ENCODE data around the gene PML.

PML gene

GRCh38 chr15:73994413-73994883, at the start of gene PML:
Gene PML, plus strand, starts transcription at chr15:73994716. Its CDS starts 97 bp downstream, at chr15:73994813.
- DNase-seq, result peak; percentile 75 to 94

GRCh38 chr15:73945130-73945508, 49.4 kb upstream of the PML start:
- DNase-seq, result no peak

- DNase-seq, result no peak
Measured at GRCh38 chr15:73946046-73946721, 48.3 kb upstream of the PML start.

- DNase-seq, result no peak
Measured at GRCh38 chr15:73946795-73947370, 47.6 kb upstream of the PML start.

- DNase-seq, result no peak
Measured at GRCh38 chr15:73947651-73948050, 46.9 kb upstream of the PML start.

- no peak for DNase-seq
Measured at GRCh38 chr15:73948396-73948795, 46.1 kb upstream of the PML start.

- no peak for DNase-seq
Measured at GRCh38 chr15:73948982-73949381, 45.5 kb upstream of the PML start.

GRCh38 chr15:73949496-73949895, 45.0 kb upstream of the PML start:
- no peak for DNase-seq

GRCh38 chr15:73950479-73950830, 44.1 kb upstream of the PML start:
- no peak for DNase-seq

GRCh38 chr15:73950831-73951561, 43.5 kb upstream of the PML start:
- DNase-seq, result peak in 1 of 2 experiments; percentile 51

- no peak for DNase-seq
Measured at GRCh38 chr15:73951601-73952000, 42.9 kb upstream of the PML start.

GRCh38 chr15:73952171-73952912, 42.2 kb upstream of the PML start:
- no peak for DNase-seq

GRCh38 chr15:73952913-73953750, 41.4 kb upstream of the PML start:
- no peak for DNase-seq

GRCh38 chr15:73954188-73955145, 40.0 kb upstream of the PML start:
- DNase-seq, result no peak

- DNase-seq, result no peak
Measured at GRCh38 chr15:73955326-73955725, 39.2 kb upstream of the PML start.

GRCh38 chr15:73955861-73956742, 38.4 kb upstream of the PML start:
- no peak for DNase-seq

GRCh38 chr15:73956743-73957135, 37.8 kb upstream of the PML start:
- no peak for DNase-seq

GRCh38 chr15:73957276-73957675, 37.2 kb upstream of the PML start:
- DNase-seq, result no peak

GRCh38 chr15:73957785-73958184, 36.7 kb upstream of the PML start:
- no peak for DNase-seq

- no peak for DNase-seq
Measured at GRCh38 chr15:73959012-73959581, 35.4 kb upstream of the PML start.

Data from cerebellar nuclear complex (tissue), 1 donor.